Umbilical cord (tissue), 2 donors: ENCODE results near the gene SYNDIG1. TPM values are rescaled to one million over a fixed set of nuclear protein-coding genes. Genes with fewer than 3 reads are reported as not detected.

Experiments used
- DNase-seq: peaks from one replicate; pipeline ENCODE4 v3.0.0-alpha.2; 2015; ENCODE audit warnings: low spot score
- total RNA-seq: library from RNA; depleted of rRNA; stranded (reverse); fragments of >200 nt; gene quantifications from one replicate; pipeline ENCODE4 v1.2.3, GENCODE V29; 2014; ENCODE audit warnings: low replicate concordance; ENCODE audit not compliant: insufficient read depth

SYNDIG1 gene
- total RNA-seq, result 6.3 TPM

DNA sequence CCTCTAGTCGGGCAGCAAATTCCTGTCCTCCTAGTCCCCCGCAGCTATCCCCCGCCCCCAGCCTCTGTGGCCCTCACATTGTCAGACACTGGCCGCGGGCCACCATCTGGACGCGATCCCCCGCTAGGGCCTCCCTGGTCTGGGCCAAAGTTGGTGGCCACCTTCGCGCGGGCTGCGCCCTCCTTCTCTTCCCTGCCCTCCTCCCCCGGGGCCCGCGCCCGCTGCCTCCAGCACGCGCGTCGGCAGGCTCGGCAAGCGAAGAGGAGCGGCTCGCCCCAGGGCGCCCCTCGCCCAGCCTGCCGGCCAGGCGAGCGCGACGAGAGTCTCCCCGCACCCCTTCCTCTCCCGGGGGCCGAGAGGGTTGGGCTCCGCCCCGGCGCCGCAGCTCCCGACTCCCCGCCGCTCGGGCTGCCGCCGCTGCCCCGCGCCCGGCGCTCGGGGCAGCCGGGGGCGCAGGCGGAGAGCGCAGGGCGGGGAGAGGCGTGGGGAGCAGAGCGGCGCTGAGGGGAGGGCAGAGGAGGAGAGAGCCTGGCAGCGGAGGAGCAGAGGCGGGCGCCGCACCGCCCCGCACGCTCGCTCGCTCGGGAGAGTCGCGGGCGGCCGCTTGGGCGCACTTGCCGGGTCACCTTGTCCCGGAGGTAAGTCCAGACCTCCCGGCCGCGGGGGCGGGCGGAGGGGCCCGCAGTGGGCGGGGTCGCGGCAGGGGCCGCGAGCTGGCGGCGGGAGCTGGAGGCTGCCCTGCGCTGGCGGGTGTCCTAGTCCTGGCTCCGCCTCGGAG lies at the start of gene SYNDIG1:
SYNDIG1 (plus strand) TSS at position 514 of the 778 bp plus-strand sequence. CDS start 73,469 bp downstream, outside the sequence.
- DNase-seq, result peak; percentile 33

DNA sequence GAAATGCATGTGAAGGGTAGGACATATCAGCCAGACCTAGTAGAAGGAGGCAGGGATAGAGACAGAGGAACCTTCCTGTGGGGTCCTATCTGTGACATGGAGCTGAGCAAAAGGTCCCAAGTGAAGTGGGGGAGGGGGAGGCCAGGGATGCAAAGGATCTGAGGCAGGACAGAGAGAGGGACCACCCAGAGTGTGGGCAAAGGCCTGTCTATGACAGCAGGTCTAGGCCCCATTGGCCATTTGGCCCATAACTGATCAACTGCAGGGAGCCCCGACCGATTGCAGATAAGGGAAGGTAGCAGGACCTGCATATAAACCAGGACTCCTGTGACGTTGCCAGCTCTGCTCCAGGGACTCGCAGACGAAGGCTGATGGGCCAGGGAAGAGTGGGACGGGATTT lies 49.6 kb upstream of the SYNDIG1 start:
- no peak for DNase-seq

DNA sequence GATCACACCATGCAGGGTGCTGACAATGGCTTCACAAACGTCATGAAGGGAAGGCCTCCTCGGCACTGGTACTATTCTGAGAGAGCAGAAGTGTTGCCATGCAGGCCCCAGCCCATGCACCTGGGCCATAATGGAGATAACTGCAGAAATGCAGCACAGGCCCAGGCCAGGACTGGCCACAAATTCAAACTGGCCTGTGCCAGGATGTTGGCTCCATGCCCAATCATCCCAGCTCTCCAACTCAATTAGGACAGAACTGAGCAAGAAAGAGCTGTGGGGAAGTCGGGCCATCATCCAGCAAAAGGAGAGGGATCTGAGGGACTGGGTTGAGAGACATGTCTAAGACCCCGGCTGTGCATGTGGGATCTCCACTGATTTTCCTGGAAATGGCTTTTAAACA lies 48.9 kb upstream of the SYNDIG1 start:
- no peak for DNase-seq

DNA sequence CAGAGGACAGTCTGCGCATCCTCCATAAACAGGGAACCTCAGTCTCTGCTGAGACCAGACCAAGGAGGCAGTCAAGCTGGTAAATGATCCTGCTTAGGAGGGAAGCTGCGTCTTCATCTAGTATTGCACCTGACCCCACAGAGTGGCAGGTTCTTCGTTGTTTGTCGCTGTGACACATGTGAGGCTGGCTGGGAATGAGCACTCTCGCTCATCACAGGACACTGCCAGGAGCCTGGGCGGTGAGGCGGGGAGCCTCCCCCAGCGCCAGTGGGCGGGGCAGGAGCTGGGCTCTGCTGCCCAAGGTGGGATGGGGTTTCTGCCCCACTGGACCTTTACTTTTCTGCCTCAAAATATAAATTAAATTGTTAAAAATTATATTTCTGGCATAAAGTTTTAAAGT lies 48.4 kb upstream of the SYNDIG1 start:
- no peak for DNase-seq

DNA sequence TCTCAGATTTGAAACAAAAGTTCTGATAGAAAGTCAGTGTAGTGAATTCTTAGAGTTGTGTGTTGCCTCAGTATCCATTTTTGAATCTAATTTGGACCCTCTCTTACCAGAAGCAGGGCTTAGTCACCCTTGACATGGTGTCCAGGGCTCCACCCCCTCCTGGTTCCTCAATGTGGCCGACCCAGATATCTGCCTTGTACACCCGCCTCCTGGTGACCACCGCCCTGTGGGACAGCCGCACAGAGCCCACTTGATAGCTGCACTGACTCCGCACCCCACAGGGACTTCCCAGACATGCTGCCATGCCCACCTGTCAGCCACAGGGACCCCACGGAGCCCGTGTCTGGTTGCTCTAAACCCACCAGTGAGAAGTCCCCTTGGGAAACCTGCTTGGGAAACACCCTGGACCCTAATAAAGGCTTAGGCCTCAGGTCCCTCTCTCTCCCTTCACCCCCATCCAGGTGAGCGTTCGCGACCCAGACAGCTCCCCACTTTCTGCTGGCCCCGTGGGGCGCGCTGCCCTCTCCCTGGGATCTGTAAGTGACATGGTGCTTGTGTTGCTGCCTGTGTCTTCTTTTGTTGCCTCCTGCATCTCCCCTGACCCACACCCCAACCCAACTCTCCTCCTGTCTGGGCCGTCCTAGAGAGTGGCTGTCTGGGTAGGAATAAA lies 47.2 kb upstream of the SYNDIG1 start:
- no peak for DNase-seq

DNA sequence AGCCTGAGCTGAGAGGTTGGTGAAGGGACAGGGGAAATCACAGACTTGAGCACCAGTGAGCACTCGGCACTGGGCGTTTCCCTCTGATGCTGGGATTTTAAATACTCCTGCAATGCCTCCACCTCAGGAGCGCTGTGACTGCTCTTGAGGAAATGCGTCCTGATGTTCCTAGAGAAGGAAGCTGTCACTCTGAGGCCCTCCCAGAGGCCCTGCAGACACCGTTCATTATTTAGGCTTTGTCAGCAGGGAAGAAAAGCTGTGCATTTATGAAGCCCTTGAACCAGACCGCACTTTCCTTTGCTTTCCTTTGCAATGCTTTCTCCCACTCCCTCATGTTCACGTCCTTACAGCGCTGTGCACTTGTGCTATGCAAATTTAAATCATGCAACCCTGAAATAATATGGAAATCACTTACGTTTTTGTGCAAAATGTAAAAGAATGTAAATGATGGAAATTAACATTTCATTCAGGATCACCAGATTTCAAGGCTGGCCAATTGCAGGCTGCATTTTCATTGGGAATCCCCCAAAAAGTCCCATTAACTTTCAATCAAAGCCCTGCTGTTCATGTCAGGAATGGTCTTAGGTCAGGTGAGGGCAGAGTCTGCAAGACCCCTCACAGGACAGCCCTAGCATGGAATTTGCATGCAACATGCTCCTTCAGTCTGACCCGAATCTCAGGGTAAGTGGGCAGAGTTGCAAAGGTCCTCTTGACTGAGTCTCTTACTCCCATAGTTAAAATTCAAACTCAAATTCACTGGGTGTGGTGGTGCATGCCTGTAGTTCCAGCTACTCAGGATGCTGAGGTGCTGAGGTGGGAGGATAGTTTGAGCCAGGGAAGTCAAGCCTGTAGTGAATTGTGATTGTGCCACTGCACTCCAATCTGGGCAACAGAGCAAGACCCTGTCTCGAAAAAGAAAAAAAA lies 45.8 kb upstream of the SYNDIG1 start:
- no peak for DNase-seq

DNA sequence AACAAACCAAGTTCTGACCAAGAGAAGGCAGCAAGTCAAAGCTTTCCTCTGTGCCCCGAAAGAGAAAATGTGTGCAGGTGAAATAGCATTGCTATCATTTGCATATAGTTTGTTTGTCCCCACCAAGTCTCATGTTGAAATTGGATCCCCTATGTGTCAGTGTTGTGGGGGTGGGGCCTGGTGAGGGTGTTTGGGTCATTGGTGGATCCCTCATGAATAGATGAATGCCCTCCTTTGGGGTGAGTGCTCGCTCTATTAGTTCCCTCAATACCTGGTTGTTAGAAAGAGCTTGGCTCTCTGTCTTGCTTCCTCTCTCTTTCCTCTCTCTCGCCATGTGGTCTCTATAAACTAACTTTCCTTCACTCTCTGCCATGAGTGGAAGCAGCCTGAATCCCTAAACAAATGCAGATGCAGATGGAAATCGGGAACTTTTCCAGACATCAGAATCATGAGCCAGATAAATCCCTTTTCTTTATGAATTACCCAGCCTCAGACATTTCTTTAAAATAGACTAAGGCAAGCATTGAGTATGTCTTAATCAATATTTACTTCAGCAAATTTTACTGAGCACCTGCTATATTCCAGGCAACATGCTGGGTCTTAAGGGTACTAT lies 43.8 kb upstream of the SYNDIG1 start:
- DNase-seq, result no peak

DNA sequence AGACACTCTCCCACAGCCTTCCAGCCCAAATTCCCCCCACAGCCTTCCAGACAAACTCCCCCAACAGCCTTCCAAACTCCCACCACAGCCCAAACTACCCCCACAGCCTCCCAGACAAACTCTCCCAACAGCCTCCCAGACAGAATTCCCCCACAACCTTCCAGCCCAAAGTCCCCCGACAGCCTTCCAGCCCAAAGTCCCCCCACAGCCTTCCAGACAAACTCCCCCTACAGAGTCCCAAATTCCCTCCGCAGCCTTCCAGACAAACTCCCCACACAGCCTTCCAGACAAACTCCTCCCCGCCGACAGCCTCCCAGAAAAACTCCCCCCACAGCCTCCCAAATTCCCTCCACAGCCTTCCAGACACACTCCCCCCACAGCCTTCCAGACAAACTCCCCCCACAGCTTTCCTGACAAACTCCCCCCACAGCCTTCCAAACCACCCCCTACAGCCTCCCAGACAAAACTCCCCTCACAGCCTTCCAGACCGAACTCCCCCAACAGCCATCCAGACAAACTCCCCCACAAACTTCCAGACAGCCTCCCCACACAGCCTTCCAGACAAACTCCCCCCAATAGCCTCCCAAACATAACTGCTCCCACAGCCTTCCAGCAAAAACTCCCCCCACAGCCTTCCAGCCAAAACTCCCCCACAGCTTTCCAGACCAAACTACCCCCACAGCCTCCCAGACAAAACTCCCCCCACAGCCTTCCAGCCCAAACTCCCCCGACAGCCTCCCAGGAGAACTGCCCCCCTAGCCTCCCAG lies 38.0 kb upstream of the SYNDIG1 start:
- no peak for DNase-seq

DNA sequence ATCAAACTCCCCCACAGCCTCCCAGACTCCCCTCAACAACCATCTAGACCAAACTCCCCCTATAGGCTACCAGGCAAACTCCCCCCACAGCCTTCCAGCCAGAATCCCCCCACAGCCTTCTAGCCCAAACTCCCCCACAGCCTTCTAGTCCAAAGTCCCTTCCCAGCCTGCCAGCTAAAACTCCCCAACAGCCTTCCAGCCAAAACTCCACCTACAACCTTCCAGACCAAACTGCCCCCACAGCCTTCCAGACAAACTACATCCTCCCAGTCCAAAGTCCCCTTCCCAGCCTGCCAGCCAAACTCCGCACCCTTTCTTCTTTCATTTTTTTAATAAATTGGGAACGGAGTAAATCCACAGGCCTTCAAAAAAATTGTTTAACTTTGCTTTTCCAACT lies 37.4 kb upstream of the SYNDIG1 start:
- no peak for DNase-seq

DNA sequence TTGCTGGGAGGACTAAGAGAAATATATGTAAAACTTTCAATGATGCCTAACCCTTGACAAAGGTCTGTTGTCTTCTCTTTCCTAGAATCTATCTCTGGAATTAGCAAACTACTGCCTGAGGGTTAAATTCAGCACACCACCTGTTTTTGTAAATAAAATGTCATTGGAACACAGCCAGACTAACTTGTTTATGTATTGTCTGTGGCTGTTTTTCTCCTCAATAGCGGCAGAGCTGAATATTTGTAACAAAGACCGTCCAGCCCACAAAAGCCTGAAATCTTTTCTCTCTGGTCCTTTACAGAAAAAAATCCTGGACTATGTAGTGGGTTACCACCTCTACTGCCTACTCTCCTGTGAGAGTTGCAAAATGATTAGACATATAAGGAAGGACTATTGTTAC lies 33.3 kb upstream of the SYNDIG1 start:
- no peak for DNase-seq

DNA sequence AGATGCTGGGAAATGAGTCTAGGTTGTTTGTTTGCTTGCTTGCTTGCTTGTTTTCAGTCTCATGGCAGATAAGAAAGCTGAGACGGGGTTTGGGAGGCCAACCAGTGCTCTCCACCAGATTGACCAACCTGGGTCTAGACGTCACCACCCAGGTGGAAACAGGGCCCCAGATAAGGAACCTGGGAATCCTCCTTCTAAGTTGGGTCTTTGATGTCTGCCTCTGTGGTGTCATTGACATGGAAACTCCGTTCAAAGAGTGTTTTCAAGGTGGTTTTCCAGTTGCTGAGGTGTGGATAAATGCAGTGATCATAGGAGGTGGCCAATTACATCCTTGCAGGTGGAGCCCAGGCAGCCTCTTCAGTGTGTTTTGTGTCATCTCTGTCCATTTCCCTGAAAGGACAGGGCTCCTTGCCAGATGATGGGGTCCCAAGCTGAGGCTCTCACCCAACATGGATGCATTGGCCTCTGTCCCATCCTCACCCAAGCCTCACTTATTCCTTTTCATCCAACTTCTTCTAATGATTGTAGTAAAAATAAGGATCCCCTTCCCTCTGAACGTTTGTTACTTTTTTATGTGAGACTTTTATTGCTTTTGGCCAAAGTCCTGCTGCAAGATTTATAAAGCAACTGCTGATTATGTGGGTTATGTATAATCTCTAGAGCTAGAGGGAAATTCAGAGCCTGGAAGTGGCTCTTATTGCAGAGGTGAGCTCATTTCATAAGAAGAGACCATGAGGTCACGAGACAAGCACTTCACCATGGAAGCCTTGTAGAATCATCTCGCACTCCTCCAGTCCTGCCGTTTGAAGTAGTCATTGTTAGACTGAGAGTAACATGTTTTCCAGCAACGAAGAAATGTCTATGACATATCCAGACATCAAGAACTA lies 32.0 kb upstream of the SYNDIG1 start:
- DNase-seq, result peak; percentile 74

DNA sequence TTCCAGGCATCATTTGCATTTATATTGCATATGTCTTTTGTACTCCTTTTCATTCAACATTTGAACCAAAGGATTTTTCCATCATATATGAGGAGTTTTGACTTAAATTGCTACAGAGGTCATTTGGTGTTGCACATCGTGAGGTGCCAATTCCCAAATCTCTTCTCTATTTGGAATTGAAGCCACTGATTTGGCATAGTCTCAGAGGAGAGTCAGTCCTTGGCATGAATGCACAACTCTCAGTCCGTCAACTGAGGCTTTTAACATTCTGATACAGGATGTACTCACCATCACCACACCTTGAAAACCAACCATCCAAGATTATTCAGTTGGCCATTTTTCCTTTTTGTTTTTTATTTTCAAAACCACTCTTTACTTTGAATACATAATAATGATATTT lies 31.1 kb upstream of the SYNDIG1 start:
- no peak for DNase-seq

DNA sequence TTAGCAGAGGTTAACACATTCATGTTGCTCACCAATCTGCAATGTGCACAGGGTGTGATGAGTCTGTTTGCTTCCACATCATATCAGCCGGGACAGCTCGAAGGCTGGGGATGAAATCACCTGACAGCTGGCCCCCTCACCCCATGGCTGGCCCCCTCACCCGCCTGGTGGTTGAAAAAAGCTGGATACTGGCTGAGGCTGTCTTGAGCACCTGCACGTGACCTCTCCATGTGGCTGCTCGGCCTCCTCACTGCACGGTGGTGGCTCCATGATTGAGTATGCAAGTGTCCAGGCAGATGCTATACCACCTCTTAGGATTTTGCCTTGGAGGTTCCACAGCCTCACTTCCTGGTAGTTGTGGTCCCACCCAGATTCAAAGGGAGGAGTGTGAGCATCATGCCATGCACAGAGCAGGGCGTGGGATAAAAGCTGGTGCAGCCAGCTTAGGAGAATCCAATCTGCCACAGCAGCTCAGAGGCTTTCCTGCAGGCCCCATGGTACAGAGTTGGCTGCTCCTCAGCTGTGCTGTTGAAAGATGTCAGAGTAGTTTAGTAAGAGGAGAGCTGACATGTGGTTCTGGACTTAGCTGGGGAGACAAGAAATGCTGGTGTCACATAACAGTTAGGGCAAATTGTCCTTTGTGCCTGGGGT lies 29.6 kb upstream of the SYNDIG1 start:
- peak; percentile 12 for DNase-seq

DNA sequence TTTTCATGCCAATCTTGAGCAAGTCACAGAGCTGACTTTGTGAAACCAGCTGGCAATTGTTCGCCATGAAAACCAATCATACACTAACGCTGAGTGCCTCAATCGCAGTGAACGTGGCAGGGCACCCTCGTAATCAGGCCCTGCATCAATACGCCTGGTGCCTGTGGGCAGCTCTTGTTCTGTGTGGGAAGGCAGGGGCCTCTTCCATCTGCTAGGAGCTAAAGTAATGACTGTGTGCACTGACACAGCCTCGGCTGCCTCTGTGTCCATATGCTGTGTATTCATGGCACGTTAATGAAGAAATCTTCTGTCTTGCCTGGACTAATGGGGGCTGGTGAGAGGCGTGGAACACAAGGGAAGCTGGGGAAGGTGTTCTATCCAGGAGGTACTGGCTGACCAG lies 27.8 kb upstream of the SYNDIG1 start:
- no peak for DNase-seq

DNA sequence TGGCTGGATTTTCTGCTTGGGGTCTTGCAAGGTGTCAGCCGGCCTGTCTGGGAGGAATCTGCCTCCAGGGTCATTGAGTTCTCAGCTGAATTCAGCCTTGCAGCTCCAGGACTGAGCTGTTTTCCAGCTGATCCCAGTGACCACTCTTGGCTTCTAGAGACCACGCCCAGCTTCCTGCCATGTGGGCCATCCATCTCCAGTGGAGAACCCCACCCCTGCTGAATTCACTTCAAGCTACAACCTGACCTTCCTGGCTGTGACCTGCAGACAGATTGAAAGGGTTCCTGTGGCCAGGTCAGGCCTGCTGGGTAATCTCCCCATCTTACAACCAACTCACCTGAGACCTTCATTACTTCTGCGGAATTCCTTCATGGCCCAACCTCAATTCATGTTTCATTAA lies 26.5 kb upstream of the SYNDIG1 start:
- DNase-seq, result no peak

DNA sequence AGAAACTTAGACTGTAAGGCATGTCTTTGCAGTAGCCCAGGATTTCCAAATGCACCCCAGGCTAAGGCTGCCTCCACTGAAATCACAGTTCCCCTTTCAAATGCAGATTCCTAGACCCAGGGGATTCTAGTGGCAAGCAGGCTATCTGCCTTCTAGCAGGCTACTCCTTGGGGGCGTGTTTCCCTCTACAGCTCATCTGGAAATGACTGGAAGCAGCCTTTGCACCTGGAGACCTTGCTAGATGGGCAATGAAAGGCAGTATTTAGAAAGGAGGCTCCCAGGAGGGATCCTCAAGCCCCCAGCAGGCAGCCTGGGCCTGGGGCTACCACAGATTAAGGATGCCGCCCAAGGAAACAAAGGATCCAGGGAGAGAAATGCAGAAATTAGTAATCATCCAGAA lies 26.0 kb upstream of the SYNDIG1 start:
- no peak for DNase-seq

DNA sequence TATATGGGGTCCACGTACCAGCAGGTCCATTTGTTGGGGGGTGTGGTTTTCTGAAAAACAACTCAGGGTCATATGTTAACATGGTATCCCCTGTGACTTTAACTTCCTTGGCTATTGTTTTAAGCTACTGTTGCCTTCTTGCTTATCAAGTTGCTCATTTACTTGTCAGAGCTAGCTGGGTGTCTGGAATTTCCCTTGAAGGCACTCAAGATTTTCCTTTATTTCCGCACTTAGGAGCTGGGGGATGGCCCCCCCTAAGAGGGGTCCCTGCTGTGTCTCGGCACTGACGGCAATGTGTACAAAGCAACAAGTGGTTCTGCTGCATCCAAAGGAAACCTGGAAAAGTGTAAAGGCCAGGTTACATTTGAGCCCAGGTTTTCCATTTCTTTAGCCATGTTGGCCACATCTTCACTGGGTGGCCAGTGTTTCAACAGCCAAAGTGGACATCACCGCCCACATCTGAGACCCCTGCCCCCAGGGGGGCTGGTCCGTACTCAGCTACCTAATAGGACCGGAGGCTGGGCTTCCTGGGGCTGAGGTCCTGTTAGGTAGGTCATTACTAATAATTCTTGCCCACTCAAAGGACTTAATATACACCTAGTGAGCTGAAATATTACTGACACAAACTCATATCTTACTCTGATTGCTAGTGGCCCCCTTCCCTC lies 24.8 kb upstream of the SYNDIG1 start:
- no peak for DNase-seq

DNA sequence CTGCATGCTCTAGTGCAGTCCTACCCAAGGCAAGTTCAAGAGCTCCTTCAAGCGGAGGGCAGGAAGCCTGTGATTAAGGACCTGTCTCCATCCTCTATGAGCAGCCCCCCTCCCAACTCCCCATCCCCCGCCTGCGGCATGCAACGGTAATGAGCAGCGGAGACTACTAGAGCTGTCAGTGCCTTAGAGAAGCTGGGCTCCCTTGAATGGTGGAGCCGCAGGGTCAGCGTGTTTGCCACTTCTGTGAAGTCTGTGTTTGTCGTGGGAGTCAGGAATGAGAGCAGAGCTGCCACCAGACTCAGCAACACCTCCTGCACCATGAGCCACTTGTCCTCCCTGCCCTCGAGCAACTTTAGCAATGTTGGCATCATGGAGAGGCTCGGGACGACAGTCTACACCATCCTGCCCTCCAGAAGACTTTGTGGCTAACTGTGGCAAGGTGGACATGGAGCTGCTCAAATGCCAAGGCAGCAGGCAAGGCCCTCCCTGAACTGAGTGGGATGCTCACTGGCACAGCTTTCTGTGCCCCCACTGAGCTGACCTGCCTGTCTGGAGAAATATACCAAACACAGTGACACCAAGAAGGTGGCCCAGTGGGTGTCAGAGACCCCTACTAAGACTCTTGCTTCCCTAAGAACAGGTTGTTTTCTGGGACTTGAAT lies 23.8 kb upstream of the SYNDIG1 start:
- DNase-seq, result no peak
